Activated naive CD4-positive, alpha-beta T cell (primary cell): ENCODE data around the gene ABAT.
A peak's percentile ranks its signal among the peaks of the same experiment; 100 is the strongest.
"Not testable (repeated sequence)": the region's sequence is repeated elsewhere in the genome, so short reads cannot be mapped to it uniquely, and the experiment has no call there.

ENCODE experiments used
- DNase-seq, 4 experiments: peaks; one replicate each; lab custom pipeline; 2025; lab: John Stamatoyannopoulos, UW

ABAT gene

DNA sequence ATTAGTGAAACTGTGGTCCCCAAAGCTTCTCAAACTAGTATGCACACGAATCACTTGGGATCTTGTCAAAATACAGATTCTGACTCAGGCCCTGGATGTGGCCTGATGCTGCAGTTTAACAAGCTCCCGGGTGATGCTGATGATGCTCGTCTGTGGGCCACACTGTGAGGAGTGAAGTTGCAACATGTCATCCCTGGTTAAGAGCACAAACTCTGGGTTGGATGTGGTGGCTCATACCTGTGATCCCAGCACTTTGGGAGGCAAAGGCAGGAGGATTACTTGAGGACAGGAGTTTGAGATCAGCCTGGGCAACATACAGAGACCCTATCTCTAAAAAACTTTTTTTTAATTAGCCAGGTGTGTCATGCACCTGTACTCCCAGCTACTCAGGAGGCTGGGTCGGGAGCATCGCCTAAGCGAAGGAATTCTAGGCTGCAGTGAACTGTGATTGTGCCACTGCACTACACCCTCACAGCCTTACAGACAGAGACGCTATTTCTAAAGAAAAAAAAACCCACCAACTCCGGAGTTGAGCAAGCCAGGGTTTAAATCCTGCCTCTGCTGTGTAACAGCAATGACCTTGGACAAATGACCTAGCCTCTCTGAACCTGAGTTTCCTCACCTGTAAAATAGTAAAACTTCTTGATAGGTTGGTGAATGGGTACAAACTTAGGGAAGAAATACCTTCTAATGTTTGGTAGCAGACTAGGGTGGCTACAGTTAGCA lies 24.4 kb upstream of the ABAT start:
- DNase-seq = no peak

DNA sequence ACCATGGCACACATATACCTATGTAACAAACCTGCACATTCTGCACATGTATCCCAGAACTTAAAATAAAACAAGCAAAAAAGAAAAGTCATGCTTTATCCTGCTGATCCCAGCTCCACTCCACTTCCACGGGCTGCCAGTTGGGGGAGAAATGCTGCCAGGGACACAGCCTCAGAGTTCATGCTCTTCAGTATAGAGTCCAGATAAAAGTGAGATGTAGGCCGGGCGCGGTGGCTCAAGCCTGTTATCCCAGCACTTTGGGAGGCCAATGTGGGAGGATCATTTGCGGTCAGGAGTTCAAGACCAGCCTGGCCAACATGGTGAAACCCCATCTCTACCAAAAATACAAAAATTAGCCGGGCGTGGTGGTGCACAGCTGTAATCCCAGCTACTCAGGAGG lies 22.5 kb upstream of the ABAT start:
- not testable (repeated sequence) for DNase-seq

DNA sequence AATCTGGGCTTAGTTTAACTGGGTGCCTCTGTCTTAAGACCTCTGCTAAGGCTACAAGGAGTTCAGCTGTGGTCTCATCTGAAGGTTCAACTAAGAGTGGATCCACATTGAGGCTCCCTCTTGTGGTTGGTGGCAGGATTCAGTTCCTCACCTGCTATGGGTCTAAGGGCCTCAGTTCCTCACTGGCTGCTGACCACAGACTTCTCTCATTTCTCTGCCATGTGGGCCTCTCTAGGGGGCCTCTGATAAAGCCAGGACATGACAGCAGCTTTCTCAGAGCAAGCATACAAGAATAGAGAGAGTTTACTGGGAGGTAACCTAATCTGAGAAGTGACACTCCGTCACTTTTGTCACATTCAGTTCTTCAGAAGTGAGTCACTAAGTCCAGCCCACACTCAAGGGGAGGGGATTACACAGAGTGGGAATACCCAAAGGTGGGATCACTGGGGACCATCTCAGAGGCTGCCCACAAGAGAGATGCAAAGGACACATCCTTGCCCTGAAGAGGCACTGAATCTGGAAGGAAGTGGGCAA lies 19.2 kb upstream of the ABAT start:
- DNase-seq = no peak

DNA sequence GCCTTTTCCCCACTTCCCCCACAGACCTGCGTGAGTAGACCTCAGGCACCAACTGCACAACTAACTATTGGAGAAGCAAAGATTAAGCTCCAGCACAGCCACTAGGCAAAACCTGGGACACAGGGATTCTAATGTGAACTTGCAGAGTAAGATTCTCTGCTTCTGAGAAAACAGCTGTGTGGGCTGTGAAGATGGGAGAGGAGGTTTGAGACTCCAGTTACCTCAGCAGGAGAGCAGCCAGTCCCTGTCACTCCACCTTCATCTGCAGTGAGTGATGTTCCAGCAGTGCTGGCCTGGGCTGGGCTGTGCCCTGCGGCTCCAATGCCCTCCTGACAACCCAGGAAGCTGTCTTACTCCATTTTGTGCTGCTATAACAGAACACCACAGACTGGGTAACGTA lies 18.0 kb upstream of the ABAT start:
- no peak for DNase-seq

DNA sequence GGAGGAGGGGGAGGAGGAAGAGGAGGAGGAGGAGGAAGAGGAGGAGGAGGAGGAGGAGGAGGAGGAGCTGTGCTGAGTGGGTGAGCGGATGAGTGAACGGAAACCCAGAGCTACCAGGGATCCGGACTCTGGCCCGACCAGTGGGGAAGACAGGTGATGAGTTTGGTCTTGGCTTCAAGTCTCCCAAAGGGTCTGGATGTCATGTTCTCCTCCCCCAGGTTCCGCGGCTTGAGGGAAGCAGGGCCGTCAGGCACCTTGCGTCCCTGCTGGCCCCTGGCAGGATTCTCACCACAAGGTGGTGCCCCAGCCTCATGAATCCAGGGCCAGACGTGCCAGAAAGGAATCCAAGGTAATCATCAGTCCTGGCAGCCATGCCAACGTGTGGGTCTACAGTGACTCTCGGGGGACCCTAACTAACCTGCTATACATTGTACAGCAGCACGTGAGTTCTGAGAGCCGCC lies 13.5 kb upstream of the ABAT start:
- DNase-seq = peak in 2 of 4 experiments; percentile 17 to 36

DNA sequence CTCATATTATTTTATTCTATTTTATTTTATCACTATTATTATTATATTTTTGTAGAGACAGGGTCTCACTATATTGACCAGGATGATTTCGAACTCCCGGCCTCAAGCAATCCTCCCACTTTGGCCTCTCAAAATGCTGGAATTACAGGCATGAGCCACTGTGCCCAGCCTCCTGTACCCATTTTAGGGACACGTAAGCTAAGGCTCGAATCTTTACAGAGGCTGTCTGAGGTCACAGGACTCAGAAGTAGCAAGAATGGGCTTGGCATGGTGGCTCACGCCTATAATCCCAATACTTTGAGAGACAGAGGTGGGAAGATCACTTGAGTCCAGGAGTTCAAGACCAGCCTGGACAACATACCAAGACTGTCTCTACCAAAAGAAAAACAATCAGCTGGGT lies 12.7 kb upstream of the ABAT start:
- DNase-seq = no peak

DNA sequence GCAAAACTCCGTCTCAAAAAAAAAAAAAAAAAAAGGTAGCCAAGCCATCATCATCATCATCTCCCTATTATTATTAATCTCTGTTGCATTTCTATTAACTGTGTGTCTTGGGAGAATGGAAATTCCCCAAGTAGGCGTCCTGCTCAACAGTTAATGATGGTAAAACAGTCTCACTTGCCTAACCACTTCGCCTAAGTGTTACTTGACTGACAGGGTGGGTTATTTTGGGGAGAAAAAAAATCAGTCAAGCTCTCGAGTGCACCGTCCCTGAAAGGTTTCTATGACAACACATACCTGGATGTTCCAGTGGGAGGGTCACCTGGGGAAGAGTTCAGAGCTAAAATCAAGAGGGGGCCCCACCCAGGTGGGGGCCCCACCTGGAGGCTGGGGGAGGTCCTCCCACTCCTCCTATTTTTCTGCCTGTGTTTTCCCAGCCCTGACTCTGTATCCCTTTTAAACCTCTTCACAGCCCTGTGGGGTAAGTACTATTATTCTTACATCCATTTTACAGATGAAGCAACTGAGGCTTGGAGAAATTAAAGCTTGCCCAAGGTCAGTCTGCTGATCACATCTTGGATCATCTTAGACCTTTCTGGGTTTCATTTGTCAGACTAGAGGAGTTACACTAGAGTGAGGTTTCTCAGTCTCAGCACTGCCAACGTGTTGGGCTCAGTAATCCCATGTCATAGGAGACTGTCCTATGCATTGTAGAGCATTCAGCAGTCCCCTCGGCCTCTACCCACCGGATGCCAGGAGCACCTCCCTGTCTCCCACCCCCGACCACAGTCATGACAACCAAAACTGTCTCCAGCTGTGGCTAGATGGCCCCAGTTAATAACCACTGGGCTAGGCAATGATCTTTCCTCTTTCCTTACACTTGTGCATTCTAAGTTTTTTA lies 11.0 kb upstream of the ABAT start:
- no peak for DNase-seq

DNA sequence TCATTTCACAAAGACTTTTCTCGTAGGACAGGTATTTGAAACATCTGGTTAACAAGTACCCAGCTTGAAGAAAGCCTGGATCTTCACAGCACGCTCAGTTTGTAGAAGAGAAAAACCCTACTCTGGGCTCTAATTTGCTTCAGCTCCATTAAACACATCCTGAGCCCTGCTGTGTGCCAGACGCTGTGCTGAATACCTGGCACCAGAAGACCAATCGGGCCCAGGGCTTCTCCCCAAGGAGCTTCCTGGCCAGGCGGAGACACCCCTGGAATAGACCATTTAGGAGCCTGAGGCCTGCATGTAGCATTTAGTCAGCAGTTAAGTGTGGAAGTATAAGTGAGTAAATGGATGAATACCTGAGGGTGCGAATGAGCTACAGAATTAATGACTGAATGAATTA lies 8.9 kb upstream of the ABAT start:
- no peak for DNase-seq

DNA sequence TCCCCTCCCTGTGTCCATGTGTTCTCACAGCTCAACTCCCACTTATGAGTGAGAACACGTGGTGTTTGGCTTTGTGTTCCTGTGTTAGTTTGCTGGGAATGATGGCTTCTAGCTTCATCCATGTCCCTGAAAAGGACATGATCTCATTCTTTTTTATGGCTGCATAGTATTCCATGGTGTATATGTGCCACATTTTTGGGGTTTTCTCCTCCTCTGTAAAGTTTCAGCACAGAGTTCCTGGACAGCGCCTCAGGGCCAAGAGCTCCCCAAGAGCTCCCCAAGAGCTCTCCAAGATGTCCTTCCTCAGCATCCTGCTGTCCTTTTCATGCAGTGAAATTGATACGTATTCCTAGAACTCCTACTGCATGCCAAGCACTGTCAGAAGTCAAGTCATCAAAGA lies 6.9 kb upstream of the ABAT start:
- DNase-seq = no peak

DNA sequence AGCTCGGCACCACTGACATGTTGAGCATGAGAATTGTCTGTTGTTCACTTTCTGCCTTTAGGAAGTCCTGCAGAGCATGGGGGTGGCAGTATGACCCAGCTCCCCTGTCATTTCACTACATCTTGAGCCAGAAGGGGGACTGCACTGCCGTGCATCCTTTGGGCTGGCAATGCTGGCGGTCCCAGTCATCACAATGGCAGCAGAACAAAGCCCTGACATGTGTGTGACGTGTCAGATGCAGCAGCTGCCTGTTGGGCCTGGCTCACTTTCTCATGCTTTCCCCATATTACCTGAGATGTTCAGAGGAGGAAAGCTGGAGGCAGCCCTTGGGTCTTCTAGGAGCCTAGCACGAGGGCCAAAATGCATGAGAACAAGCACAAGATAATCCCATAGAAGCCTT lies 6.3 kb upstream of the ABAT start:
- no peak for DNase-seq

DNA sequence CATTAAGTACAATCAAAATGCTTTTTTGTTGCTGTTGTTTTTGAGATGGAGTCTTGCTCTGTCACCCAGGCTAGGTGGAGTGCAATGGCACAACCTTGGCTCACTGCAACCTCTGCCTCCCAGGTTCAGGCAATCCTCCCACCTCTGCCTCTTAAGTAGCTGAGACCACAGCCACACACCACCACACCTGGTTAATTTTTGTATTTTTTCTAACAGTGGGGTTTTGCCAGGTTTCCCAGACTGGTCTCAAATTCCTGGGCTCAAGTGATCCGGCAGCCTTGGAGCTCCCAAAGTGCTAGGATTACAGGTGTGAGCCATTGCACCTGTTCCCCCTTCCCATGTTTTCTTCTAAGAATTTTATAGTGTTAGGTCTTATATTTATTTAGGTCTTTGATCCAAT lies 4.9 kb upstream of the ABAT start:
- DNase-seq = no peak

DNA sequence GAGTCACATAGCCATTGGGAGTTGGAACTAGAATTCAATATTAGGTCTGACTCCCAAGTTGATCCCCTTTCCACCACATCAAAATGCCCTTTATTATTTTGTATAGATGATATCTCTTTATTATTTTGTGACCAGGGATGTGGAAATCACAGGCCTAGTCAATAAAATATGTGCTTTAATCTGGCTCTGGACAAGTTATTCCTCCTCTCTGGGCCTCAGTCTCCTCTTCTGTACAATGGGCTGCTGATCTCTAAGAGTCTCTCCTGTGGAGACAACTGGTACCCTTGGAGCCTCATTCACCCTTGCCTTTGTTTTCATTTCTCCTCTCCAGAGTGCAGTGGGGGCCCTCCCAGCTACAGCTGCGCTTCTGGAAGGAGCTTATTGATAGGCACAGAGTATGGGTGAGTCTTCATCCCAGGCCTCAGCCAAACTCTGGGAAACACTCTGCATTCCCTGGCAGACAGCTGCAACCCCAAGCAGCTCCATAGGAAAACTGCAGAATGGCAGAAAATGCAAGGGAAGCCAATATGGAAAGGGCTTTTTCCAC lies 4.3 kb upstream of the ABAT start:
- no peak for DNase-seq

DNA sequence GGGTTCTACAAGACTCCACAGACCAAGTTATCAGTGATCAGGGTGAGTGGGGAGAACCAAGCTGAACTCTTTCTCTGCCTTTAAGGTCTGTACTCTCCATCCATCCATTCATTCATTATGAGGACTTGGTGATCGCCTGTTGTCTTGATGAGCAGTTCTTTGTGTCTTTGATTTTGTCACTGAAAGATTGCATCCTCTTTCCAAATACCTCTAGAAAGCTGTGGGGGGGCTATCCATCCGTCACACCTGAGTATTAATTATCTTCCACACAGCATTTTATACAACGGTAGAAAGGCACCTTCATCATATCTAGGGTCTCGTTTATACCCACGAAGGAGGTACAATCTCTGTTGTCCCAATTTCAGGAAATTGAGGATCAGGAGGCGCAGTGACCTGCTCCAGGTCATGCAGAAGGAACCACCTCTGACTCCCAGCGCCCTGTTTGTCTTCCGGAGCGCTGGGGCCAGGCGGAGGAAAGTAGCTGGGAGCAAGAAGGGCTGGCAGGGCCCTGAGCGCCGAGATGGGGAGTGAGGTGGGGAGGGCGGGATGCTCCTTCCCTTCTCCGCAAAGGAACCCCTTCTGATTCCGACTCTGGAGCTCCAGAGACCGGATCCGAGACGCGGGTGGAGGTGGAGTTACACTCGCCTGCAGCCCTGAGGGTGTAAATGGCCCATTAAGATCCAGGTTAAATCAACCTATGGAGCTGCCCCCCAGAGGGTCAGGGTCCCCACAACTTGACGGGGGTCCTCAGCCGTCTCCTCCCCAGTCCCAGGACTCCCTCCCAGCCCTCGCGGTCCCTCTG lies 605 bp upstream of the ABAT start:
- no peak for DNase-seq

DNA sequence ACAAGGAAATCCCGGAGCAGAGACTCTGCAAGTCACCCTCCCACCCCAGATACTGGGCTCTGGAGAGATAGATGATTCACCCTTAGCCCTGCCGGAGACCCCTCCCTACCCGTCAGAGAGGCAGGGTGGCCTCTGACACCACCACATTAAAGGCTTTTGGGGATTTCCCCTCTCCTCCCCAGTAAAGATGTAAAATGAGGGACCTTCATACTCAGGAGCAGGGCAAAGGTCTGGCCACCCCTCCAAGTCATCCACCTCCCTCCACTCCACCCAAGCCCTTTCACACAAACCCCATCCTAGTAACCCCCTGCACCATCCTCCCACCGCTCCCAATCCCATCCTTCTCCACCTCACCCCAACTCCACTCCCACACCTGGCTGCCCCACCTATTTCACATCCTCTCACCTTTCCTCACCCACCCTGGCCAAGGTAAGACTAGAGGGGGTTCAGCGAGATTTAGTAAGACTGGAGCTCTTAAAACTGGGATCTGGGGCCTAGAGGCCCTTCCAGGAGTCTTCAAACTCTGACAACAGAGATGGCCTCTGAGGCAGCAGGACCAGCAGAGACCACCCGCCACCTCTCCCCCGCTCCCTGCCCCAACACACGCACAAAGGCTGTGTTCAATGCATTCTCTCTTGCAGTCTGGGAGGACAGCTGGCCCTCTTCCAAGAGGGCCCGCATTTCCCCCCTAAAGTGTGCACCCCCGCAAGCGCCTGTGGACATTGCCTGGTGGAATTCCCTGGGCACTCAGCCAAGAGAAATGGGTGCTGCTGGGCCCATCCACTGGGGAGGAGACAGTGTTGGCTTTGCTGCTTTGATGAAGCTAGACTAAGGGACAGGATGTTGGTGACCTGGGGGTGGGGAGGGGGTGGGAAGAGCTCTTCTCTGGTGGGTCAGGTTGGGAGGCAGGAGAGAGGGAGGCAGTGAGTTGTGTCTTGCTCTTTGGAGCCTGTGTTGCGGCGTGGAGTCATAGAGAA lies 1.1 kb downstream of the ABAT start:
- no peak for DNase-seq

DNA sequence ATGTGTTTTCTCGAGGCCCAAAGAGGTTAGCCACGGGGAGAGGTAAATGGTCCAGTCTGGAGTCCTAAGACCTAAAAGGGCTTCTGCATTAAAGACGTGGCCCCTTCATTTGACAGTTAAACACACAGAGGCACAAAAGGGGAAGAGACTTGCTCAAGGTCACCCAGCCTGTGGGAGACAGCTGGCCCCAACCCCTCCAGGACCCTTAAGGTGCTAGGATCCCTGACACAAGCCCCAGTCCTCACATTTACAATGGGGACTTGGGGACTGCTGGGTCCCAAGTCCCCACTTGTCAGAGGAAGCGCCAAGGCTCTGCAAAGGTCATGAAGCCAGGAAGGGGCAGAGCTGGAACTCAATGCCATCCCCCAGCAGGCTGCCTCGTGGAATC lies 1.7 kb downstream of the ABAT start:
- no peak for DNase-seq

DNA sequence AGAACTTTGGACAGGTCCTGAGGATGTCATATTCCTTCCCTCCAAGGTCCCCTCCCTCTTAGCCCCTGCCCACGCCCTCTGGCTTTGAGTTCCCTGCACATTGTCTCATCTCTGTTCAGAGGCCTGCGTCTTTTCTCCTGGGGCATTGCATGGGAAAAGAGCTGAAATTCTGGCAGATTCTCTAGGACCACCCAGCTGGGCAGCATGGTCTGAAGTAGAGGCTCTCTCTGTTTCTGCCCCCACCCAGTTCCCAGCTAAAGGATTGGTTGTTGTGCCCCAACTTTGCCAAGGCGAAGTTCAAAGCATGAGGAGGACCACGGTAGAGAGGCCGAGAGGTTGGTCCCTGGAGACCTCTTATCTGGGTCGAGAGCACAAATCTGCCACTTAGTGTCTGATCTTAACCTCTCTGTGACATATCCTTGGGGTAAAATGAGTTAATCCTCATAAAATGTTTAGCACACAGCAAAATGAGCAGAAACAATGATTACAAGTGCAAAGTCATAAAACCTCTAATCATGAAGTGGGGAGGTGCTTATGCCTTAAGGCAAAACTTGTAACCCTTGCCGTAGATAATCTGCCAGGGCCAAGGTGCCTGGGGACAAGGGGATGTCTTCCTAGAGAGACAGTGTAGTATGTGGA lies 2.4 kb downstream of the ABAT start:
- DNase-seq = no peak

DNA sequence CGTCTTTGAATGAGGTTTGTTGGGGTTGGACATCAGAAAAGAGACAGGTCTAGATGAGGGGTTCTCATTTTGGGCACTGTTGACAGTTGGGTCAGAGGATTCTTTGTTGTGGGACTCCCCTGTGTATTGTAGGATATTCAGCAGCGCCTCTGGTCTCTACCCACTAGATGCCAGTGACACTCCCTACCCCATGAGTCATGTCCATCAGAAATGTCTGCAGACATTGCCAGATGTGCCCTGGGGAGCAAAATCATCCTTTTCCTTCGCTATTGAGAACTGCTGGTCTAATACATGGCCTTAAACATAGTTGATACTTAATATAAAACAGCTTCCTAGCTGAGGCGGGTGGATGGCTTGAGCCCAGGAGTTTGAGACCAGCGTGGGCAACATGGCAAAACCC lies 3.1 kb downstream of the ABAT start:
- no peak for DNase-seq

DNA sequence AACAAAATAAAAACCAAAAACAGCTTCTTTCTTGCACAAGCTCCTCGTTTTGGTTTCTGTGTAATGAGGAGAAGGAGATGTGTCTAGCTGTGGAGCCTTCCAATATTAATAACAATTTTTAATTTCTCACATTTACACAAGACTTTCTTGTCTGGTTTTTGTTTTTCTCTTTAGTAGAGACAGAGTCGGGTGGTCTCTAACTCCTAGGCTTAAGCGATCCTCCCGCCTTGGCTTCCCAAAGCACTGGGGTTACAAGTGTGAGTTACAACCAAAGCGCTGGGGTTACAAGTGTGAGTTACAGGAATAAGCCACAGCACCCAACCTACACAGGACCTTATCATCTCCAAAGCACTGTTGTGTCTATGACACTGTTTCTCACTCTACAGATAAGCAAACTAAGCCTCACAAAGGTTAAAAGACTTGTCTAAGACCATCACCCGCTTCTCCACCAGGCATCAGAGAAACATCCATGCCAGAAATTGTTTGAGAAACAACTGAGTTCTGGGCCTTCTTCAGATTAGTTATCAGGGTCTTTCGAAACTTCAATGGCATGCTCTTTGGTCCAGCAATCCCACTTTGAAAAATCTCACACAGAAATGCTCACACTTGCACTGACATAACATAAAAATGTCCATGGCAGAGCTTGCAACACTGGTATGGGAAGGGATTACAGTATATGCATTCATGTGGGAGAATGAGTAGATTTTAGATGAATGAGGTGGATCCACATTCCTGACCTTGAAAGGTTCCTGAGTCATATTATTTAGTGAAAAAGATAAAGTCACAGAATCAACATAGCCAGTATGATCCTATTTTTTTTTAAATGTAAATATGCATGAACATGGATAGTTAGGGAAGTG lies 3.9 kb downstream of the ABAT start:
- no peak for DNase-seq

DNA sequence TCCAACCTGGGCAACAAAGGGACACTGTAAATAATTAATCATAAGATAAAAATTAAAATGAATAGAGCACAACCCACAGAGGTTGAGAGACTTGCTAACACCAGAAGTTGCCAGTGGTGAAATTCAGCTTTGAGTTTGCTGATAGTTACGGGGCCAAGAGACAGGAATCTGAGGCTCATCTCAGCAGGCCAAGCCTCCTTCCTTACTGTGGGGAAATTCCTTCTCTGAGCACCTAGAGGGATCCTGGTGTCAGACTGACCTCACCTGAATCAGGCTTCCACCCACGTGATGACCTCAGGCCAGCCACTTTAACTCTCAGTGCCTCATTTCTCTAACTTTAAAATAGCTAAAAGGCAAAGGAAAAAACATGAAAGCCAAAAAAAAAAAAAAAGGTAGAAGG lies 4.7 kb downstream of the ABAT start:
- no peak for DNase-seq
